Activated T-helper 17 cell treated with anti-CD3 and anti-CD28 coated beads, Interleukin-2, amount 50 U/mL, for 72 hours (primary cell): ENCODE measurements around the gene LRRC27. TPM values are rescaled to one million over a fixed set of nuclear protein-coding genes. Genes with fewer than 3 reads are reported as not detected.

Source experiments
- ATAC-seq: fragments of 150-1000 bp; cut with Tn5 transposase; replicated peaks from 2 replicates; pipeline ENCODE4 v1.10.0; 2021; ENCODE audit warnings: mild to moderate bottlenecking, moderate library complexity
- H3K27ac Mint-ChIP-seq: one replicate; pipeline ENCODE4 v1.8.0; 2022; ENCODE audit warnings: mixed read lengths
- H3K27me3 Mint-ChIP-seq: one replicate; pipeline ENCODE4 v1.8.0; 2022; ENCODE audit warnings: mixed read lengths
- H3K36me3 Mint-ChIP-seq: one replicate; pipeline ENCODE4 v1.8.0; 2022; ENCODE audit warnings: low read depth, mild to moderate bottlenecking, mixed read lengths
- H3K4me1 Mint-ChIP-seq: one replicate; pipeline ENCODE4 v1.8.0; 2022; ENCODE audit warnings: mixed read lengths
- H3K4me3 Mint-ChIP-seq: one replicate; pipeline ENCODE4 v1.8.0; 2022; ENCODE audit warnings: mild to moderate bottlenecking, mixed read lengths
- H3K9me3 Mint-ChIP-seq: one replicate; pipeline ENCODE4 v1.8.0; 2022; ENCODE audit warnings: mixed read lengths
- total RNA-seq, 2 donors: library from RNA; stranded (reverse); gene quantifications; one replicate each; pipeline ENCODE4 v1.2.3, GENCODE V29; 2022

The LRRC27 gene
- total RNA-seq, 2 donors from 2014 or later: 4.5 to 6.3 TPM

- Mint-ChIP-seq H3K36me3 (no peaks in the 10 kb centered on the region), H3K9me3 (no peaks in the 10 kb centered on the region), H3K27ac (no peak overlapping the region), H3K4me1 (peaks cover 6% of the 10 kb centered on the region), H3K4me3 (no peak overlapping the region), H3K27me3 (no peaks in the 10 kb centered on the region)
- no peak for ATAC-seq
These were observed 96.5 kb downstream of the LRRC27 start for GRCh38 chr10:132428486-132428995.

Other genes with a start within 250 kb of the LRRC27 start
- 10 to 100 TPM; 14.3 to 23.5 TPM for gene DPYSL4, start 145.2 kb upstream of the LRRC27 start, total RNA-seq
- 10 to 100 TPM; 12.6 to 20.6 TPM for gene STK32C, start 24.2 kb upstream of the LRRC27 start, total RNA-seq
- gene PWWP2B, start 65.0 kb downstream of the LRRC27 start, total RNA-seq: 1 to 10 TPM; 1.5 to 3.1 TPM
- 1 to 10 TPM; 4.3 to 5.6 TPM for gene INPP5A, start 205.6 kb downstream of the LRRC27 start, total RNA-seq